Stimulated activated CD4-positive, alpha-beta T cell treated with anti-CD3 and anti-CD28 coated beads, Interleukin-1b, Interleukin-23, amount 100 ng/mL, for 4 hours (primary cell): ENCODE measurements around the gene SYS1.

Experiments
- DNase-seq, 2 donors: peaks; one replicate each; pipeline ENCODE4 v3.0.0-alpha.2; 2020; ENCODE audit warnings: low read depth in 2 of 2

Gene SYS1

GRCh38 chr20:45355209-45356084 is 7.5 kb upstream of the SYS1 start:
- DNase-seq, result no peak

- DNase-seq, result no peak
These were observed 4.5 kb upstream of the SYS1 start for GRCh38 chr20:45358282-45359068.

- no peak for DNase-seq
These were observed 3.9 kb upstream of the SYS1 start for GRCh38 chr20:45359069-45359405.

- no peak for DNase-seq
These were observed 3.4 kb upstream of the SYS1 start for GRCh38 chr20:45359406-45360148.

DNA sequence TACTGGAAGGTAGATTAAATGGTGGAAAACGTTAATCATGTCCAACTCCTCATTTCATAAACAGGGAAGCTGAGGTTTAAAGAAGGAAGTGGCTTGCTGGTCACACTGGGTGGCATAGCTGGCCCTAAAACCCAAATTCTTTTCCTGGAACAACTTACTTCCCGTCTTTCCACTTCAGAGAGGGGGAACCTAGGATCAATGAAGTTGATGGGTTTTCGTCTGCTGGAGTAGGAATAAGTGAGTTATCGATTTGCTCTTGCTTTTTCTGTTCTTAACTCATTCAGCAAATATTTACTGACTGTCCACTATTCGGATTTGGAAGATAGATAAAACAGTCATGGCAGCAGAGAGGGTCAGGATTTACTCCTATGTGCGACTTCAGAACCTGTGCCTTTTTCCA is 1.2 kb upstream of the SYS1 start:
- no peak for DNase-seq

DNA sequence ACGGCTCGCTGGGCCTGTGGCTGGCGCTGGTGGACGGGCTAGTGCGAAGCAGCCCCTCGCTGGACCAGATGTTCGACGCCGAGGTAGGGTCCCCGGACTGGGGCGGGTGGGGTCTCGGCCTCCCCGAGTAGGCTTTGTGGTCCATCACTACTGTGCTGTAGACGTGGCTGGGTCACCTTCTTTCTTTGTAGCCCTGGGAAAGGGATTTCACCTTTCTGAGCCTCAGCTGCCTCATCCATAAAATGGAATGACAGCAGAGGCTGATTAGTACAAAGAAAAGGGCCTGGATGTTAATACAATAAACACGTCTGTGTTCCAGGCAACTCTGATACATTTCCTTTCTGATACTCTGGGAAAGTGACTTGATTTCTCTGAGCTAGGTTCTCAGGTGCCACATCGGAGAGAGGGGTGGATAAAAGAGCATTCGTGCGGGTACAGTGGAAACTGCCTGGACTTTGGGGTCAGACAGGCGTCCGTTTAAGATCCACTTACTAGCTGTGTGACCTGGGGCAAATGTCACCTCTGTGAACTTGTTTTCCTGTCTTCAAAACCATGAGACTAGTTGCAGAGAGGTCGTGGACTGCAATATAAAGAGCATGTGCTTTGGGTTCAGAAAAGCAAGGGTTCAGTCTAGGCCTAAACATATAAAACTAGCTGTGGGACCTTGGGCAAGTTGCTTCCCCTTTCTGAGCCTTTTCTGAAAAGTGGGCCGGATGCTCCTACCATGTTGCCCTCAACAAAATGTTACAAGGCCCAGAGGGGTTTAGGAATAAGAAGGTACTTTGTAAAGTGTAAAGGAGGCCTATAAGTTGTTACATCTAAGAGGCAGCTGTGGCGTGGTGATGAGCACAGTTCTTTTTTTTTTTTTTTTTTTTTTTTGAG is 896 bp downstream of the SYS1 start:
- no peak for DNase-seq

GRCh38 chr20:45365444-45365970 is 2.6 kb downstream of the SYS1 start:
- no peak for DNase-seq

DNA sequence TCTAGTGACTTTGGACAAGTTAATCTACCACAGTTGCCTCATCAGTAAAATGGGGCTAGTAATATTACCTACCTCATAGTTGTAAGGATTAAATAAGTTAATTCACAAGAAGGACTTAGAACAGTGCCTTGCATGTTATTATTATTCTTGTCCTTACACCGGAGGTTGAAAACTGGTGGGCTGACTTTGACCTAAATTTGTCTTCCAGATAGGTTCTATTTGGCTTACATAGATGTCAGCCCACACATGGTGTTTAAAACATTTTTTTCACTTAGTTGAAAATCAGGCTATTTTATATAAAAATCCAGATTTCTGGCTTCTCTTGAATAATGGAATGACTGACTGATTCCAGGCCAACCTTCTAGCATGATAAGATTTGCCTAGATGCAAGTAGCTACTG is 3.2 kb downstream of the SYS1 start:
- no peak for DNase-seq

DNA sequence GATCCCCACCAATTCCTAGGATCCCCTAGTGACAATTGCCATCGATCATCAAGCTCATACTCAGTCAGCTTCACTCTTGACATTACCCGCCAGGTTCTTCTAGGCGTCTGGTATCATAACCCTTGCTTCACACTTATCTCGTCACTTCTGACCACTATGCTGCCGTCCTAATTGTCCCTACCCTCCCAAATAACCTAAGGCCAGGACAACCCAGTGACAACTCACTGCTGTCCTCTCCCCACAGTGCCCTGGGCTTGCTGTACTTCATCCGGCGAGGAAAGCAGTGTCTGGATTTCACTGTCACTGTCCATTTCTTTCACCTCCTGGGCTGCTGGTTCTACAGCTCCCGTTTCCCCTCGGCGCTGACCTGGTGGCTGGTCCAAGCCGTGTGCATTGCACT is 3.7 kb downstream of the SYS1 start:
- no peak for DNase-seq

- no peak for DNase-seq
These were observed 4.2 kb downstream of the SYS1 start for GRCh38 chr20:45367126-45367525.

GRCh38 chr20:45368221-45368980 is 5.4 kb downstream of the SYS1 start:
- no peak for DNase-seq

DNA sequence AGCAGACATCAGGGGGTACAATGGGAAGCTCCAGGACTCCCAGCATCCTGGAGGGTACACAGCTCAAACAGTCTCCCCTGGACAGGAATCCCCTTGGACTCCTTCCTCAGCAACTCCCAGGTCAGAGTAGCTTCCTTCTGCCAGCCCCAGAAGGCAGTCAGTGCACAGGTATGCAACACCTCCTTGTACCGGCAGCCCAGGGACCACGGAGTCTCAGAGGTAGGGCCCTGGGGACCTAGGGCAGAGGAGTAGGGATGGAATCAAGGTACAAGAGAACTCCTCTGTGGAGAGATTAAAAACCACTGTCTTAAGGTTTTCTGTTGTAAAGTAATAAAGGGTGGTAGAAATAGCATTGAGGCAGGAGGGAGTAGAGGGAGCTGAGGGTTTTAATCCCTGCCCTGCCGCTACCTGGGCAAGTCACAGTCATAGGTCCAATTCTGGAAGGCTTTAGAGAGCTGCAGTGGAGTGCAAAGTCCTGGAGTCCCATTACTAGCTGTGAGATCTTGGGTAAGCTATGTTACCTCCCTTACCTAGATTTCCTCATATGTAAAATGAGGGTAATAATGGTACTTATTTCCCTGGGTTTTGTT is 7.7 kb downstream of the SYS1 start:
- no peak for DNase-seq

DNA sequence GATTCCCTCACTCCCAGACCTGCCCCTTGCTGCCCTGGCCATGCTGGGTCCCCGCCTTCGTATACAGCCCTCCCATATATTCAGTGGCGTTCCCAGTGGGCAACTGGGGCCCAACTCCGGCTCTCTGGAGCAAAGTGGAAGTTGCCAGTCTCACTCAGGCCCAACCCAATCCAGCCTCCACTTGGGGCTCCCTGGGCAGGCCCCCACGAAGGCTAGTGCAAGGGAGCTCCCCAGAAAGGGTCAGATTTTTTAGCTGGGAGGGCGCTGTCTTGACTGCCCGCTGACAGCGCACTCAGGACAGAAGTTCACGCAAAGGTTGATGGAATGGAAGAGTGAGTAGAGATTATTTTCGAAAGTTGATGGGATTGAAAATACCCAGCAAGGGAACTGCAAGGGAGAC is 9.3 kb downstream of the SYS1 start:
- no peak for DNase-seq

DNA sequence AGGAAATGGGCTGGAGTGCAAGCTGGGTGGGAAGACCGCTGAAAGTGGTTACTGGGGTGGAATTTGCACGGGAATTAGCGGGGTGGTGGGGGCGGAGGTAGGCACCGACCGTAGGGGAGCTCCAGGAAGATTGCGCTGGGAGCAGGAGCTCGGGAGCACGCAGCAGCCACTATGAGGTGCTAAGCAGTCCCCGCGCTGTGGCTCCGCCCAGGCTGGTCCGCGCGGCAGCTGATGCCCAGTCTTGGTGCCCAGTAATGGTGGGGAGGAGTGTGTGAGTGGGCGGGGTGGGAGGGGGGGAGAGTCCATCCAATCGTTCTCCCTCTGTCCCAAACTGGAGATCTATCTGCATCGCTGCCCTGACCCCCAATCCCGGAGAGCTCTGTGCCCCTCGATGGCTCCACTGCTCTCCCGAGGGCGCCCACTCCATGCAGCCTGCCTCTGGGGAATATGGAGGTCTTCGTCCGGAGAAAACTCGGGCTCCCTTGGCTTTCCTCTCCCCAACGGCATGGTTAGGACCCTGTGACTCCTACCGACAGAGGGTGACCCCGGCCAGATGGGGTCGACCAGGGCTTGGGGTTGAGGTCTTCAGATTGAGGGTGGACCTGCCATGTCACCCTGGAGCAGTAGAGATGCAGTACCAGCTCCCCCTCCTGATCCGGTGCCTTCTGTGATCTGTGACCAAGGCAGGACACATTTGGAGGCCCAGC is 9.8 kb downstream of the SYS1 start:
- DNase-seq, result no peak

DNA sequence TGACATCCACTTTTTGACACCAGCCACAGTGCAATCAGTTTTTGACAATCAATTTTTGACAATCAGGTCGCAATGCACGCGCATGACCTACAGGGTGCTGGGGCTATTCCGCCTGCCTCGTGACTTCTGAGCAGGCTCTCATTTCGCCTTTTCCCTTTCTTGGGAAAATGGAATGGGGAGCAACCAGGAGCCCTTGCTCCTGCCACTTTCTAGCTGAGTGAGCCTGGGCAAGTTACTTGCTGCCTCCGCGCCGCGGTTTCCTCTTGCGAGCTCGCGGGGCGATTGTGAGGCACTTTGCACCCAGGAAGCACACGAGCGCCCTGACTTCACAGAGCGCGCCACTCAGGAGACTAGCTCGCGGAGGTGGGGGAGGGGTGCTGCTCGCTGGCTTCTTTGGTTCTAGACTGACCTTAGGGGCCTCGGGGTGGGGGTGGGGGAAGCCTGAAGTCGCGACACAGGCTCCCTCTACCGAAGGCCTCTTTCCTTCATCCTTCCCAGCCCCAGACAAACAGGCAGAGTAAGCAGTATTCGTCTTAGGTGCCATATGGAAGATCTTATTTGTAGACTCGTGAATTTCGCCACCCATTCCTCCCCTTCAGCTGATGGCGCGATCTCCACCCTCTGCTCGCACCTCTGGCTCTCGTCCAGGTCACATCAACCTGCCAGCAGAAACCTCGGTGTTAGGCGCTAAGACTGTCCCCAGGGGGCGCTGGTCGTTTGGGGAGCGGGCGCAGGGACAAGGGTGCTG is 10.6 kb downstream of the SYS1 start:
- DNase-seq, result peak; percentile 91 to 93

GRCh38 chr20:45374101-45374467 is 11.1 kb downstream of the SYS1 start:
- no peak for DNase-seq

DNA sequence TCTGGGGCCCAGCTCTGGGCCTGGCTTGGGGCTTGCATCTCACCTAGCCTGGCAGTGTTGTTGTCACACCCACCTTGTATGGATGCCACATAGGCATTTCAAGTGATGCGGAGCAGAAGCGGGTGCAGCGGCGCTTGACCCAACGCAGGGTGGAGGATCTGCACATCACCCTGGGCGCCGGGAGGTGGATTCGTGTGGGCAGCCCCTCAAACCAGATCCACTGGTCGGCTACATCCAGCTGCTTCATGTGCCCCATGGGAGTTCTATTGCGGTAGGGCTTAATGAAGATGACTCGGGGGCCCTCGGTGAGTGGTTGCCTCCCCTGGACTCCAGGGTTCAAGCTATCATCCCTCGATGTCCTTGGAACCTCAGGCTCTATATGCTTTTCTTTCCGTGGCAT is 12.0 kb downstream of the SYS1 start:
- DNase-seq, result no peak

DNA sequence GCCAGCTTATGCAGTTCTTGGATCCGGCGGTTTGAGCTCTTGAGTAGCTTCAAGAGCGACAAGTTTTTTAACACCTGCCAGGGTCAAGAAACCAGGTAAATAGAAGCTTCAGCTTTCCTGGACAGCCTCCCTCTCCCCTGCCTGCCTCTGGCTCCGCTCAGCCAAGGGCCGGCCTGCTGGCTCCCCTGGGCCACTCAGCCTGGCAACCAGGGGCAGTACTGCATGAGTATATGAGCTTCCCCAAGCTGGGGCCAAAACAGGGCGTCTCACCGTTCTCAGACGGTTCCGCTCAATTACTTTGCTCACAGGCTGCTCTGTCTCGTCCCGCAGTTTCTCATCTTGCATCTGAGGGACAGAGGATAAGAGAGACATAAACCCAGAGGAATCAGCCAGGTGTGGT is 14.3 kb downstream of the SYS1 start:
- no peak for DNase-seq

DNA sequence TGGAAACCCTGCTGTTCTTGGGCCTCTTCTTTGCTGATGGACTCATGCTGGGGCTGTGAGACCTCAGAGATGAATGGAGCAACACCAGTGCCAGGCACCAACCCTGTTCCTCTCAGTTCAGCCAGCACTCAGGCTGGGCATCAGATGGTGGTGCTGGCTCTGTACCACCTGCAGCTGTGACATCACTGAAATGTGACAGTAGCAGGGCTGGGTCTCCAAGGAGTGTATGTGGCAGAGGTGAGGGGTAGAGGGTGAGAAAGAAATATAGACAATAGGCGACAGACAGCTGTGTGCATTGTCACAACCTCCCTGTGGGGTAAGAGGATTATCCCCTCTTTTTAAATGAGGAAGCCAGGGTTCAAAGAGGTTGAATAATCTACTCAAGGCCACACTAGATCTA is 15.2 kb downstream of the SYS1 start, which contains the start of gene TP53TG5:
TSS of gene TP53TG5 (minus strand) at position 135 of the 400 bp plus-strand sequence. CDS start at position 46, 89 bp downstream.
- DNase-seq, result no peak
